Stimulated activated CD4-positive, alpha-beta T cell treated with anti-CD3 and anti-CD28 coated beads, Interleukin-2, amount 100 ng/mL, for 48 hours (primary cell): ENCODE data around the gene EXOSC9.
"Not testable (repeated sequence)": the region's sequence is repeated elsewhere in the genome, so short reads cannot be mapped to it uniquely, and the experiment has no call there.

Experiments
- DNase-seq, 2 donors: peaks; one replicate each; pipeline ENCODE4 v3.0.0-alpha.2; 2020

The EXOSC9 gene, protein sequence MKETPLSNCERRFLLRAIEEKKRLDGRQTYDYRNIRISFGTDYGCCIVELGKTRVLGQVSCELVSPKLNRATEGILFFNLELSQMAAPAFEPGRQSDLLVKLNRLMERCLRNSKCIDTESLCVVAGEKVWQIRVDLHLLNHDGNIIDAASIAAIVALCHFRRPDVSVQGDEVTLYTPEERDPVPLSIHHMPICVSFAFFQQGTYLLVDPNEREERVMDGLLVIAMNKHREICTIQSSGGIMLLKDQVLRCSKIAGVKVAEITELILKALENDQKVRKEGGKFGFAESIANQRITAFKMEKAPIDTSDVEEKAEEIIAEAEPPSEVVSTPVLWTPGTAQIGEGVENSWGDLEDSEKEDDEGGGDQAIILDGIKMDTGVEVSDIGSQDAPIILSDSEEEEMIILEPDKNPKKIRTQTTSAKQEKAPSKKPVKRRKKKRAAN

DNA sequence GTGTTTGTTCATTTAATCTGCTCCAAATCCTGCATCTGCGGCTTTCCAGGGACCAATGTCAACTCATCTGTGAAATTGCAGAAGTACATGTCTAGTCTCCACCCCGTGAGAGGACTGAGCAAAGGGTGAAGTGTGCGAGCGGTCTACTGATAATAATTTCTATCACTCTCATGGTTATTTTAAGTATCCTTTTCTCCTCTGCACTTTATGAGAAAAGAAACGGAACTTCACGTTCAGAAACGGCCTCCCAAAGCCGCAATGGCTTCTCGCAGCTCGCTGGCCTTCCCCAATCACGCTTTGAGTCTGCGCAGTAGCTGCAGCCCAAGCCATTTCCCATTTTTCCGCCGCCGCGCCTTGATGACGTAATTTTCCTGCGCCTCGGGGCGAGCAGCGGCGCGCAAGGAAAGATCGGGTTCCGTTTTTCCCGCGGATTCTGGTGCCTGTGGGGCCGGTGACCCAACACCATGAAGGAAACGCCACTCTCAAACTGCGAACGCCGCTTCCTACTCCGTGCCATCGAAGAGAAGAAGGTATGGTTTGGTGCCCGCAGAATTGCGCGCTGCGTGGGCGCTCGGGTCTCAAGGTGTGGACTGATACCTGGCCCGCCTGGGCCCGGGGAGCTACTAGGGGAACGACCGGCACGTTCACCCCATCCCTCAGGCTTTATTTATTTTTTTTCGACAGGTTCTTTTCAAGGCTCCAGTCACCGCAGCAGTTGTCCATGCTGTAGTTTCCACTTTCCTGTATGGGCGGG is at the start of gene EXOSC9:
EXOSC9 (plus strand) TSS at position 363 of the 754 bp plus-strand sequence; CDS start at position 465, 102 bp downstream.
- peak; percentile 95 to 97 for DNase-seq

DNA sequence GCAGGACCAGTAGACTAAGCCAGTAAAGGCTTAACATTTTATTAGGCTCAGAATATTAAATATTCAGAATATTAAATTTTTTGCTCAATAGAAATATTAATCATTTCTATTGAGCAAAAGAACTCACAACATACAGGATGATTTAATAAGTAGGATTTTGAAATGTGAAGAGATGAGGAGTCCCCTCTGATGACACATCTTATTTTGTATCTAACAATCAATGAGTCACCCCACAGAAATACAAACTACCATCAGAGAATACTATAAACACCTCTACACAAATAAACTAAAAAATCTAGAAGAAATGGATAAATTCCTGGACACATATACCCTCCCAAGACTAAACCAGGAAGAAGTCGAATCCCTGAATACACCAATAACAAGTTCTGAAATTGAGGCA is 49.0 kb upstream of the EXOSC9 start:
- not testable (repeated sequence) for DNase-seq

DNA sequence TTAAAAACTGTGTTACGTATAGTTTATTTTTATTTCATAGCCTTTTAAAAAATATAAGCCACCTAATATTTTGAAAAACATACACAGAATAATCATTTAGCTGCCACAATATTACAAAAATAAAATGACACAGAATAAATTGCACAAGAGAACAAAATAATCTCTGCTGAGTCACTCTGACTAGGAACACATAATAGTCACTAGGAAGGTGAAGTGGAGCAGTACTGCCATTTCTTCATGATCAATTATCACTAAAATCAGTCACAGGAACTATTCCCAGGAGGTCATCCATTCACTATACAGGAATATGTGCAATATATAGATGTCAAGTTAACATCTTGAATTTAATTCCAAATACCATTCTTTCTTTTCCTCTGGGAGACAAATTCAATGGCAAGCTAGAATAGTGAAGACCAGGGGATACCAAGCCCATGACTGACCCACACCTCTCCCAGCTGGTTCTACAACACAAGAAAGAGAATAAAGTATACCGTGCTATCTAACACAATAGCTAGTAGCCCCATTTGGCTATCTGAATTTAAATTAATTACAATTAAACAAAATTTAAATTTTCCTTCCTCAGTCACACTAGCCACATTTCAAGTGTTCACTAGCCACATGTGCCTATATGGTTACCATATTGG is 42.1 kb upstream of the EXOSC9 start:
- no peak for DNase-seq

DNA sequence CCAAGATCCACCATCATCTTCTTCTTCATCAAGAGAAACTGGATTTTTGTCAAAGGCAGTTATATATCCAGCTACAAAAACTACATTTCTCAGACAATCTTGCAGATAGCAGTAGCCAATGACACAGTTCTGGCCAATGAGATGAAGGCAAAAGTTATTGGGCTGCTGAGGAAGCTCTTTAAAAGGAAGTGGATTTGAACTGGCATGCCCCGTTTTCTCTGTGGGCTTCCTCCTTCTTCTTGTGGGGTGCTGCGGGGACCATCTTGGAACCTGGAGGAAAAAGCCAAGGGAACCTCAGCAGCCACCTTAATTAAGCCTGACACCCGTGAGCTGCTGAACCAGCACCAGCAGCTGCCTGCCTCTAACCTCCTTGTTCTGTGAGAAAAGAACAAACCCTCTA is 40.9 kb upstream of the EXOSC9 start:
- no peak for DNase-seq

DNA sequence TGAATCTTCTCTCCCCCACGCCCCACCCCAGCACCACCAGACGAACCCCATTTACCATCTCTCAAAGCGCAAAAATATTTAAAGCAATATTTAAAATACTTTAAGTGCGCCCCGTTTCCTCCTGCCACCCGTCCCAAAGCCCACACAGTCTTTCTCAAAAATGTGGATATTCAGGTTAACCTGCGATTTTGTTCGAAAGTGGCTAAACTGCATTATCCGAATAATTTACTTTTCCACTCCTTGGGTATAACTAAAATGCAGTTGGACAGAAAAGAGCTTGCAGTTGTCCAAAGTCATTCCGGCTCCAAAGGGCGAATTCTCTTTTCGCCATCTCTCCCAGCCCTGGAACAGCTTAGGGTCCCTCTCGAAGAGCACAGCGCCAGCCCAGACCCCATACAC is 36.8 kb upstream of the EXOSC9 start:
- no peak for DNase-seq

DNA sequence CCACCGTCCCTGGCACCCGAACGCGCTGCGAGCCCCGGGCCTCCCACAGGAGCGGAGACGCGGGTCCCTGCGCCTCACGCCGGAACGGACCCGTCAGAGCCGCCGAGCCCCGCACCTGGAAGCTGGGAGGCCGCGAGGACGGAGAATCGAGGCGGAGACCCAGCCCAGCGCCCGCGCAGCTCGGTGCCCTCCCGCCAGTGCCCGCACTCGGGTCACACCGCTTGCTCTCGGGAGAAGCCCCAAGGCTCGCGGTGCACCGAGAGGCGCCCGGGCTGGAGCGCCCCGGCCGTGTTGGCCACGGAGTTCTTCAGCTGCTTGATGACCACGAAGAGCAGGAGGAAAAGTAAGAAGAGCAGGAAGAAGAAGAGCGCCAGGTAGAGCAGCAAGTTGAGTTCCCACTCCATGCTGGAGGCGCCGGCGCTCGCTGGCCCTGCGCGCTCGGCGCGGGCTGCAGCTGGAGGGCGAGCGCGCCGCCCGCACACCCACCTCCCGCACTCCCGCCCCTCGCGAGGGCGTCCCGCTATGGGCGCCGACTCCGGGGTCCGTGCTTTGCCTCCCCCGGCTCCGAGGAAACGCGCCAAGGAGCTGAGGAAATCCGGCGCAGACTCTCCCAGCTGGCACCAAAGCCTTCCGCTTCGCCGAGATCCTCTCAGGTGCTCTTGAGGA is 36.3 kb upstream of the EXOSC9 start, which contains the start of gene SMIM43:
SMIM43 (minus strand) TSS at position 463 of the 666 bp plus-strand sequence; CDS start at position 404, 59 bp downstream.
- no peak for DNase-seq

DNA sequence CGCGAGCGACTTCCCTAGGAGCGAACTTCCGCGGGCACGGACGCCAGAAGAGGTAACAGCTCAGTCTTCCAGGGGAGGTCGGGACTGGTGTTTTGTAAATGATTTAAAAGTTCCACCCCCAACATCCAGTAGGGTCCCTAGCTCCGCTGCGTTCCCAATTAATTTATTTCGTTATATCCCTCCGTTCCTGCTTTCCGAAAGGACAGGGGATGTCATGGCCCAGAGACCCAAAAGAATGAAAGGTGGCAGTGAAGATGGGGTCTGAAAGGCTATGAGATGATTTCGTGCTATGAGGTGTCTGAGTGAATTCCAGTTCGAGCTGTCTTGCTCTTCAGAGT is 35.8 kb upstream of the EXOSC9 start:
- DNase-seq = no peak

DNA sequence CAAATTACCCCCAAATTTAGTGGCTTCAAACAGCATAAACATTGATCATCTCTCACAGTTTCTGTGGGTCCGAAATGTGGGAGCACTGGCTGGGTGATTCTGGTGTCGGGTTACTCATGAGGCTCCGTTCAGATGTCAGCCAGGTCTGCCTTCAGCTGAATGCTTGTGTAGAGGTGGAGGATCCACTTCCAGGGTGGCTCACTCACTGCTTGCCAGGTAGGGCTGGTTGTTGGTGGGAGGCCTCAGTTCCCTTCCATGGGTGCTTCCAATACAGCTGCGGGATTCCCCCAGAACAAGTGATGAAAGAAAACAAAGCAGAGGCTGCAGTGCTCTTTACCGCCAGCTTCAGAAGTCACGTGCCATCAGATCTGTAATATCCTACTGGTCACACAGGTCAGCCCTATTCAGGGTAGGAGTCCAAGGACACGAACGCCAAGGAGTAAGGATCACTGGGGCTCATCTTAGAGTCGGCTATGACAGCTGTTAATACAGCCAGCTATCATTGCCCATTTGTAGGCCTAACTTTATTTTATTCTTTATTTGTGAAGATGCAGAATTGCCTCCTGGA is 35.1 kb upstream of the EXOSC9 start:
- no peak for DNase-seq

DNA sequence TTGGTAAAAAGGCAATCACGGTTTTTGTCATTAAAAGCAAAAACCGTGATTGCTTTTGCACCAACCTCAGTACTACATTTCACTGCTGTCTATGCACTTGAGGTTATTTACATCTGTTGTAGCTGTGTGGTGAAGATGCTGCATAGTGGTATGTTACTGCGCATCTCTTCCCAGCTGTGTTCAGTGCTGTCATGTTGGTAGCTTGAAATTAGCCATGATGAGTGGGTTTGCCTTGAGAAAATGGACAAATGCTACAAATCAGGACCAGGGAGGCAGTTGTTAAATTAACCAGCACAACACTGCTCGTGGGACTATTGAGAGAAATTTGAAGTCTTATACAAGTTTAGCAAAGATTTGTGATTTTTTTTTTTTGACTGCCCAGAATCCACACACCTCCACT is 34.0 kb upstream of the EXOSC9 start:
- DNase-seq = no peak

DNA sequence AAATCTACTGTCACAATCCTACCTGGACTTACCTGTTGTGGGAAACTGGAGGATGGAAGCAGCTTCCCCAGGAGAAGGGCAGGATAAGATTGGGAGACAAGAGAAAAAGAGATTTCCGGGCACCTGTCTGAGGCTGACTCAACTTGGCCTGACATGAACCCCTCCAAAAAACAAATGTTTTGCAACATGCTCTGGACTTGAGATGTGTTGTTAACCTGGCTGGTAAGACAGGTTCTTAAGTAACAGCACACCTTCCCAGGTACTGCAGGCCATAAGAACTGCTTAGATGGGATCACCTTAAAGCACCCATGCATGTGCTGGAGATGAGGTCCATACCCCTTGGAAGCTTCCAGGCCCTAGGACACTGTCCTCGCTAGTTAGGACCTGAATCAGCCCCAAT is 31.8 kb upstream of the EXOSC9 start:
- no peak for DNase-seq

DNA sequence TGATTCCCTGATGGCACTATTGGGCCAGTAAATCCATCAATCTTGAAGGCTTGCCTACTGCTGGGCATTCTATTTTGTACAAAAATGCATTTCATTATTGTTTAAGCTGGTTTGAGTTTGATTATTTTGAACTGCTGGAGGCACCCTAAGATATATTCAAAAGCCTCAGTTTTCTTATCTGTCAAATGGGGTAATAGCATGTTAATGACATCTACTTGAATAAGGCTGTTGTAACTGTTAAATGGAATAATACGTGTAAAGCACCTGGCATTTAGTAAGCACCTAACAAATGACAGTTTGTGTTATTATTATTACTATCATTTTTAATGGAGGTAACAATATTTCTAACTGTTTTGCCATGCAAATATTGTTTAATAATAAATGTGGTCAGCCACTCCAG is 29.3 kb upstream of the EXOSC9 start:
- DNase-seq = no peak

DNA sequence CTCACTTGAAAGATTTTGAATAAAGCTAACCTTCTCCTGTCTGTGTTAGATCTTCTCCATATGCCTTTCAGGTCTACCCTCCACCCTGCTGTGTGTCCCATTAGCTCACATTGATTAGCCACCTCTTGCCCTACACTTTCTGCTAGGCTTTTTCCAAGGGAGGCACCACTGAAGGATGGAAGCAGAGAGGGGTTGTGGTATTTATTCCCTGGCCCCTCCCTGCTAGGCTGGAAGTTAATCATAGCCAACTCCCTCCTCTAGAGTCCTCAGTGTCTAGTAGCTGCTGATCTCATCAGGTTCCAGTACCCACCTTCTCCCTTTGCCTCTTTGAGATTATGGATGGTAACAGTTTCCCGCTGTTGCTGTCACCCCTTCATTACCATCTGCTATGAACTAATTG is 27.2 kb upstream of the EXOSC9 start:
- DNase-seq = no peak

DNA sequence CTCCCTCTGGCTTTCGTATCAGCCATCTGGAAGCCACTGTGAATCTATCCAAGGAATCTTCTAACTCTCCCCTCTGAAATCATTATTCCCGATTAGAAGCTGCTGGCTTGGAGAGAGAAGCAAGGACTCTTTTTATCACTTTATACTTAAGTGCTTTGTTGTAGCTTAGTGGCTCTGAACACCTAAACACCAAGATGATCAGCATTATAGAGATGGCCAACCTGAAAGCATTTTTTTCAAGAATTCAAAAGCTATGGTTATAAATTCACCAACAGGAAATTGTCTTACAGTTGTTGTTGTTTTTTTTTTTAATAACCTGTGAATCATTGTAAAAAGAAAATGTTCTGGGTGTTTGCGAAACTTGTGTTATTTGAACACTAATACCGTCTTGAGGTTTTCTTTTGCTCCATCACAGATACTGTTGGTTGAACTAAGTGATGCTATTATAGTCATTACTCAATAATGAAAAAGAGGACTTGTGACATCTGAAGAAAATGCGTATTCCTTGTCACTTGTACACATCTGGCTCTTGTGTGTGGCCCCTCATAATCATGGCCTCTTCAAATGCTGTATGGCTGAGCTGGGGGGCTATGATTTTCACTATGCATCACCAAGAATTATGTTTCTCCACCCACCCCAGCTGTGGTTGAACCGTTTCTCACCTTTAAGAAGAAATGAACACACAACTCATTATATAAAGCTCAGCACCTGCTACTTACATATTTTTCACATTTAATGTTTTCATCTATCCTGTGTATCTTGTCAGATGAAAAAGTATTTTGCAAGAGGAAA is 24.3 kb upstream of the EXOSC9 start:
- no peak for DNase-seq

DNA sequence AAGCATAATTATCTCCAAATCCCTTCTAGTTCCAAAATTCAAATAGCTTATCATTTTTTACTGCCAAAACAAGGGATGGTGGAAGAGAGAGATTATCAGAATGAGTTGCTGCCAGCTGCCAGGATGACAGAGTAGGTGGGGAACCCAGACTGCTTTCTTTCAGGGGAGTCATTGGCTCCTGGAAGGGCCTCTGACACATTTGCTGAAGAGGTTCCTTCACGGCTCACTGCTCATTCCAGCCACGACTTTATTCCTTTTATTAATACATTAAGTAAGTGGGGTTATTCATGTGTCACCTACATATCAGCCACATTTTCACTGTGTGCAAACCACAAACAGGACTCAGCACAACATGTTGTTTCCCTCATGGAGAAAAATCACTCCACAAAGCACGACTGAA is 23.5 kb upstream of the EXOSC9 start:
- DNase-seq = no peak

DNA sequence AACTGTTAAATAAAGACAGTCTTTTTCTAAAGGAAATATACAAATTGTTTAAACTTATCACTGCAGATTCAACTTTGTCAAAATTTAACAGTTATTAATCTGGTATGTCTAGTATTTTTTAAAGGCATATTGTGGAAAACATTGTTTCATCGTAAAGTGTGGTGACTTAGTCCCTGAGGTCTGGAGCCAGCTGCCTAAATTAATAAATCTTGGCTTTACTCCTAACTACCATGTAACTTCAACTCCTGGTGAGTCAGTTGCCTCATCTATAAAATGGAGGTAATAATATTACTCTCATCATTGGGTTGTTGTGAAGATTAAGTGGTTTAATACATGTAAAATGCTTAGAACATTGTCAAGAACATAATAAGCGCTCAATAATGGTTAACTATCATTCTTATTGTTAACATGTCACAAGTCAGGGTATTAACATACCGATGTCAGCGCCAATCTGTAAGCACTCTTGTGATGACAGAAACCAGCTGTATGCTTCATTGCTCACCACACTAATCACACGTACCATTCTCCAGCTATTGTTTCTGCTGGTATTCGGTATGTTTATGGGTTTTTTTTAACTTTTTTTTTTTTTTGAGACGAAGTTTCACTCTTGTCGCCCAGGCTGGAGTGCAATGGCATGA is 22.0 kb upstream of the EXOSC9 start:
- DNase-seq = no peak

DNA sequence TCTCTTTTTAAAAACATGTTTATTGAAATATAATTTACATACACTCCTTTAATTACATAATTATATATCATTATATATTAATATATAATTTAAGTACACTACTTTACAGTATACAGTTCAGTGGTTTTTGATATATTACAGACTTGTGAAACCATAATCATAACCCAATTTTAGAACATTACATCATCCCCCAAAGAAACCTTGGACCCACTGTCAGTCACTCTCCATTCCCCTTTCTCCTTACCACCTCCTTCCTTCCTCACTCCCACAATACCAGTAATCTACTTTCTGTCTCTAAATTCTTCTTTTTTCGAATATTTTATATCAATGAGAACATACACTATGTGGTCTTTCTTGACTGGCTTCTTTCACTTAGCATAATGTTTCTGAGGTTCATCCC is 17.9 kb upstream of the EXOSC9 start:
- no peak for DNase-seq

DNA sequence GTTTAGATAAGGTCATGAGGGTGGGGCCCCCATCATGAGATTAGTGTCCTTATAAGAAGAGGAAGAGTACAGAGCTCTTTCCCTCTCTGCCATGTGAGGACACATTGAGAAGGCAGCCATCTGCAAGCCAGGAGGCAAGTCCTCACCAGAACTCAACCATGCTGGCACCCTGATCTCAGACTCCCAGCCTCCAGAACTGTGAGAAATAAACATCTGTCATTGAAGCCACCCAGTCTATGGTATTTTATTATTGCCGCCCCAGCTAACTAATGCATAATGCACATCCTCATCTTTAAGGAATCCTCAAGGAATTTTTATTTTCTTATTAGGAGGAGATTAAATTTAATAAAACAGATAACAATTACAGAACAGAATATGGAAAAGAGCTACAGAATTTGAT is 16.7 kb upstream of the EXOSC9 start:
- DNase-seq = no peak

DNA sequence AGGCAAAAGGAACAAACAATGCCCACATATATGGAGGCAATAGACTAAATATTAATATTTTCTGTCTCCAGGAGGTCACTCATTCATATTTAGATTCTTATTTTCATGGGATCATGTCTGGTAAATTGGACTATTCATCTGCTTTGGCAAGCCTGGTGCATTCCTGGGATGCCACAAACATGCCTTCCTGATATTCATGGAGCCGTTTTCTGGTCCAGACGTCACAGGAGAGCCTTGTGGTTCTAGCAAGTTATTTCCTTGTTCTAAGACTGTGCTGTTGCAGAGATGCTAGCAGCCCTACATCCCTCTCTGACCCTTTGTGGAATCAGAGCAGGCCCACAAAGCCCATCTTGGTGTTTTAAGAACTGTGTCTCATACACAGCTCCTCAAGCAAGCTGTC is 16.1 kb upstream of the EXOSC9 start:
- DNase-seq = no peak

DNA sequence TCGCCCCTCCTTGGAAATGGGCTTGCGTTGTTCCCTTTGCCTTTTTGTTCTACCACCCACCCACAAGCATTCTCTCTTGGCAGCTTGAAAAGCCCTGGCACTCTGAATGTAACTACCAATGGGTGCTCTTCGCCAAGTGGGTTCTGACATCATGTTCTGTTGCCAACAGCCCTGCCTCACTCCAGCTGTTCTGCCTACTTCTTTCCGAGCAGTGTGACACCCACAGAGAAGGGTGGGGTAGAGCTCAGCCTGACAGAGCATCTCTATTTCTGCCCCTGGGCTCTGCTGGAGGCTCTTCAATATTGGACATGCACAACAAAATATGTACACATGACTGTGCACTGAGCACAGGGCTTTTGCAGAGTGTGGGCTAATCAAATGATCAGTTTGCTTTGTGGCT is 15.6 kb upstream of the EXOSC9 start:
- no peak for DNase-seq

DNA sequence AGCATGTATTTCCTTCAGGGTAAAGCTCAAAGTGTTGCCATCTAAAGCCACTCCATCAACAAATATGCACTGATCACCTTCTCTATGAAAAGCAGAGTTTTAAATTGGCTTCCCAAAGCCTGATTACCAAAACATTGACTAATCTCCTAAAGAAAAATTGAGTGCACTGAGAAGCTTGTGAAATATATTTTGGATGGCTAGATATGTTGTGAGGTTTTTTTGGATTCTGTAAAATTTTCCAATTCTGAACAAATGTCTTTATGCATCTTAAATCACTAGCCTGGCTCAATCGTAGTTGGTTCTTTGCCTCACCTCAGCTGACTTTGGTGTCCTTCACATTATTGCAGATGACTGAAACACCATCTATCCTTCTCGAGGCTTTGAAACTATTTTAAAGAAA is 14.9 kb upstream of the EXOSC9 start:
- no peak for DNase-seq

DNA sequence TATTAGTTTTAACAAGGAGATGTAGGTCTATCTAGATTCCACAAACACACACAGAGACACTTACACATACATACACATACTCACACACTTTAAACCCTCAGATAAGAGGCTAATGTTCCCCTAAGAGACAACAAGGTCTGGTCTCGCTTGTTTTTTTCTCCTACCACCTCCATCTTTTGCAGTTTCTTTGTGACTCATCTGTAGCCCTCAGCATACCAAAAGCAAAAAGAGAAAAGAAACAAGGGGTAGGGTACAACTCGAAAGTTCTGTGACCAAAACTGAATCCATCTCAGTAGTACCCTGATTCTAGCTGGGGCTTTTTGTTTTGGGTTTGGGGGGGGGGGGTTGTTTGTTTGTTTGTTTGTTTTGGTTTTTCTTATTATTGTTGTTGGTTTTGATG is 12.2 kb upstream of the EXOSC9 start:
- DNase-seq = no peak

DNA sequence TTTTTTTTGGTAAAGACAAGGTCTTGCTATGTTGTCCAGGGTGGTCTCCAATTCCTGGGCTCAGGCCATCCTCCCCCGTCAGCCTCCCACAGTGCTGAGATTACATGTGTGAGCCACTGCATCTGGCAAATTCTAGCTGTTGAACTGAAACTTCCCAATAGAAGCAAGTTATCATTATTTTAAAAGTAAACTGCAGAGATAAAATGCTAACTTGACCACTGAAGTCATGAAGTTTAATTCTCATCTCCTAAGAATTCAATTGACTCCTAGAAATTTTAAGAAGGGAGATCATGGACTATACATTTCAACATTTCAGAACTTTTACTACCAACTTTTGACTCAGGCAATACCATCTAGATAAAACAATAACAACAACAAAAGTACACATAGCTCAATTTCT is 11.7 kb upstream of the EXOSC9 start:
- DNase-seq = no peak
